A549 (cell line): ENCODE measurements around the gene TRIM8. TPM values are rescaled to one million over a fixed set of nuclear protein-coding genes. Genes with fewer than 3 reads are reported as not detected.

Experiments used
- ATAC-seq, 2 experiments: fragments of 200-7000 bp in 1 of 2; fragments of >200 bp in 1 of 2; cut with Nextera tagmentation in 1 of 2; cut with Tn5 transposase in 1 of 2; 3 replicates each; pipeline versions ENCODE4 v1.8.0 to v1.9.1; 2018 to 2020; ENCODE audit warnings: mild to moderate bottlenecking in 1 of 2, moderate library complexity in 1 of 2
- CTCF ChIA-PET: fragments of 300-600 bp; sonication (Branson Sonifier 250); formaldehyde crosslinking; extraction: SDS; loops from one replicate; lab custom pipeline; 2021; ENCODE audit warnings: antibody characterized with exemption, inconsistent platforms; lab: Yijun Ruan, JAX
- POLR2A ChIA-PET: fragments of 350-600 bp; formaldehyde crosslinking; extraction: SDS; loops from one replicate; lab custom pipeline; 2021; ENCODE audit warnings: antibody characterized with exemption, inconsistent platforms; lab: Yijun Ruan, JAX
- DNase-seq, 2 experiments: peaks; one replicate each; pipeline versions ENCODE4 v3.0.0 to v3.0.0-alpha.2; 2011 to 2016; ENCODE audit warnings: low read depth in 1 of 2, low spot score in 1 of 2
- FAIRE-seq: peaks from 2 replicates; lab custom pipeline; 2011; peaks lifted over from hg19 to GRCh38; lab: Jason Lieb, UNC
- H3K27ac ChIP-seq, 2 experiments: fragments of >200 bp; sonication (Bioruptor Twin); formaldehyde crosslinking; 3 replicates each; pipeline ENCODE4 v1.5.1; 2016 to 2017
- H3K4me1 ChIP-seq: fragments of >200 bp; sonication (Bioruptor Twin); formaldehyde crosslinking; 3 replicates; pipeline ENCODE4 v1.6.1; 2016
- H3K4me2 ChIP-seq: fragments of >200 bp; sonication (Bioruptor Twin); formaldehyde crosslinking; 3 replicates; pipeline ENCODE4 v1.6.1; 2016
- H3K4me3 ChIP-seq: fragments of >200 bp; sonication (Bioruptor Twin); formaldehyde crosslinking; 3 replicates; pipeline ENCODE4 v1.5.1; 2016
- H3K9me3 ChIP-seq: fragments of >200 bp; sonication (Bioruptor Twin); formaldehyde crosslinking; 3 replicates; pipeline ENCODE4 v1.6.1; 2016
- BHLHE40 ChIP-seq: IDR thresholded peaks from 2 replicates; pipeline ENCODE4 v1.6.1; 2012; ENCODE audit warnings: low read depth, low read length, inconsistent platforms
- ESRRA ChIP-seq: fragments of 150-350 bp; IDR thresholded peaks from 2 replicates; pipeline ENCODE4 v1.6.1; 2014; ENCODE audit warnings: mild to moderate bottlenecking, low read length, borderline replicate concordance
- FOSL2 ChIP-seq, 2 experiments: fragments of 450-650 bp in 1 of 2; fragments of >200 bp in 1 of 2; sonication (Bioruptor Twin) in 1 of 2; formaldehyde crosslinking; IDR thresholded peaks; 2 replicates each; pipeline versions ENCODE4 v1.5.0 to v1.6.1; 2016 to 2020; ENCODE audit warnings: mild to moderate bottlenecking in 1 of 2, moderate library complexity in 1 of 2
- FOXS1 ChIP-seq: fragments of 250-450 bp; sonication (Bioruptor Pico); IDR thresholded peaks from 2 replicates; pipeline ENCODE4 v1.5.0; 2020; ENCODE audit warnings: mild to moderate bottlenecking, moderate library complexity
- GATA3 ChIP-seq: IDR thresholded peaks from 2 replicates; pipeline ENCODE4 v1.6.1; 2012; ENCODE audit warnings: borderline replicate concordance
- KDM1A ChIP-seq: fragments of 200-600 bp; sonication (generic); IDR thresholded peaks from 2 replicates; pipeline ENCODE4 v1.6.1; 2016; ENCODE audit warnings: low read depth, mild to moderate bottlenecking
- MAZ ChIP-seq: fragments of 150-350 bp; IDR thresholded peaks from 2 replicates; pipeline ENCODE4 v1.6.1; 2014; ENCODE audit warnings: antibody characterized with exemption, low read depth, low read length, borderline replicate concordance
- POLR2A ChIP-seq: IDR thresholded peaks from 2 replicates; pipeline ENCODE4 v1.6.1; 2012; ENCODE audit warnings: mild to moderate bottlenecking, low read length
- RAD21 ChIP-seq, 2 experiments: fragments of >200 bp in 1 of 2; sonication (Bioruptor Twin) in 1 of 2; formaldehyde crosslinking in 1 of 2; IDR thresholded peaks in 1 of 2; conservative IDR thresholded peaks in 1 of 2; 2 replicates in 1 of 2; 3 replicates in 1 of 2; pipeline ENCODE4 v1.6.1; 2012 to 2018; ENCODE audit warnings: inconsistent platforms in 1 of 2
- RCOR1 ChIP-seq: fragments of 150-350 bp; IDR thresholded peaks from 2 replicates; pipeline ENCODE4 v1.6.1; 2014; ENCODE audit warnings: antibody characterized with exemption, low read length, low read depth
- SREBF2 ChIP-seq: fragments of 450-650 bp; IDR thresholded peaks from 2 replicates; pipeline ENCODE4 v1.6.1; 2014; ENCODE audit warnings: mild to moderate bottlenecking, moderate library complexity
- ZFP36 ChIP-seq: fragments of 450-650 bp; IDR thresholded peaks from 2 replicates; pipeline ENCODE4 v1.6.1; 2014; ENCODE audit warnings: borderline replicate concordance; ENCODE audit not compliant: partially characterized antibody
- ZSCAN20 ChIP-seq: fragments of 250-450 bp; sonication (Bioruptor Pico); IDR thresholded peaks from 2 replicates; pipeline ENCODE4 v1.8.0; 2022; ENCODE audit warnings: mild to moderate bottlenecking, moderate library complexity
- WGBS: methylation state at CpG from one replicate; pipeline ENCODE4 v1.1.6; 2017; ENCODE audit errors: missing lambda C conversion rate; 5-methylcytosine and 5-hydroxymethylcytosine counted together
- polyA plus RNA-seq, 4 experiments: library from polyadenylated mRNA; depleted of rRNA in 3 of 4; stranded (reverse); fragments of >200 nt; fragmentation: RNase III in 1 of 4; extraction: RNeasy Plus Mini Kit Qiagen cat#74134 plus additional on column Dnase treatment in 1 of 4; gene quantifications; 2 replicates in 3 of 4; 3 replicates in 1 of 4; pipeline ENCODE4 v1.2.3, GENCODE V29; 2011 to 2017
- TF ChIP-seq, protein P1 (sequence below): IDR thresholded peaks from 2 replicates; pipeline ENCODE4 v1.6.1; 2012; ENCODE audit warnings: low read depth, borderline replicate concordance
- TF ChIP-seq, protein P2 (sequence below): fragments of >200 bp; sonication (Bioruptor Twin); formaldehyde crosslinking; IDR thresholded peaks from 3 replicates; pipeline ENCODE4 v1.5.1; 2016
- TF ChIP-seq, protein P3 (sequence below): fragments of 250-450 bp; sonication (Bioruptor Pico); IDR thresholded peaks from 2 replicates; pipeline ENCODE4 v1.5.0; 2021; ENCODE audit warnings: mild to moderate bottlenecking, moderate library complexity, borderline replicate concordance
- TF ChIP-seq, protein P4 (sequence below): fragments of >200 bp; sonication (Bioruptor Twin); formaldehyde crosslinking; IDR thresholded peaks from 2 replicates; pipeline ENCODE4 v1.6.1; 2016

The TRIM8 gene
- polyA plus RNA-seq, 2 of the 4 experiments (the other 2 are of a cell fraction), result 22.8 to 32.5 TPM

DNA sequence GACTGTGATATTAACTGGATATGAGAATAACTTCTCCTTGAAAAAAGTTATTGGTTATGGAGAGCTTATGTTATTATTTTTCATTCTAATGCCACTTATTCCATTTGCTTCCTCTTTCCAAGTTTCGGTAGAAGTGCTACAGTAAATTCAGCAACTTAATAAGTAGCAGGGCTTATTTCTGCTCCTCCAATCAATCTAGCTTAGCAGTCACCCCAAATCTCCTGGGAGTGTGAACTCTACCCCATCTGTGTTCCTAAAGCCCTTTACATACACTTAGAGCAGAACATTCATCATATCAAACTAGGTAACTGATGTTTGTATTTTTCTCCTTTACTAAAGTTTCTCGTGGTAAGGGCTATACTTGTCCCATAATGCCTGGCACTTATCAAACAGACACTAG is 61.3 kb downstream of the TRIM8 start:
- Histone ChIP-seq H3K27ac (peak overlapping the region in 1 of 2 experiments; percentile 52; a peak in 2 of 6 replicates), H3K4me2 (peak overlapping the region; percentile 43), H3K4me3 (no peak overlapping the region), H3K4me1 (peaks cover 27% of the 10 kb centered on the region), H3K9me3 (no peaks in the 10 kb centered on the region)
- TF ChIP-seq FOSL2 (IDR thresholded peaks at IDR 0.05), result no peak
- no peak for TF ChIP-seq FOSL2 (CRISPR knock-in tag; IDR thresholded peaks at IDR 0.05)
- TF ChIP-seq BHLHE40, result no peak
- TF ChIP-seq, protein P1, sequence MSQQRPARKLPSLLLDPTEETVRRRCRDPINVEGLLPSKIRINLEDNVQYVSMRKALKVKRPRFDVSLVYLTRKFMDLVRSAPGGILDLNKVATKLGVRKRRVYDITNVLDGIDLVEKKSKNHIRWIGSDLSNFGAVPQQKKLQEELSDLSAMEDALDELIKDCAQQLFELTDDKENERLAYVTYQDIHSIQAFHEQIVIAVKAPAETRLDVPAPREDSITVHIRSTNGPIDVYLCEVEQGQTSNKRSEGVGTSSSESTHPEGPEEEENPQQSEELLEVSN, result no peak
- TF ChIP-seq POLR2A, result no peak
- TF ChIP-seq, protein P2, sequence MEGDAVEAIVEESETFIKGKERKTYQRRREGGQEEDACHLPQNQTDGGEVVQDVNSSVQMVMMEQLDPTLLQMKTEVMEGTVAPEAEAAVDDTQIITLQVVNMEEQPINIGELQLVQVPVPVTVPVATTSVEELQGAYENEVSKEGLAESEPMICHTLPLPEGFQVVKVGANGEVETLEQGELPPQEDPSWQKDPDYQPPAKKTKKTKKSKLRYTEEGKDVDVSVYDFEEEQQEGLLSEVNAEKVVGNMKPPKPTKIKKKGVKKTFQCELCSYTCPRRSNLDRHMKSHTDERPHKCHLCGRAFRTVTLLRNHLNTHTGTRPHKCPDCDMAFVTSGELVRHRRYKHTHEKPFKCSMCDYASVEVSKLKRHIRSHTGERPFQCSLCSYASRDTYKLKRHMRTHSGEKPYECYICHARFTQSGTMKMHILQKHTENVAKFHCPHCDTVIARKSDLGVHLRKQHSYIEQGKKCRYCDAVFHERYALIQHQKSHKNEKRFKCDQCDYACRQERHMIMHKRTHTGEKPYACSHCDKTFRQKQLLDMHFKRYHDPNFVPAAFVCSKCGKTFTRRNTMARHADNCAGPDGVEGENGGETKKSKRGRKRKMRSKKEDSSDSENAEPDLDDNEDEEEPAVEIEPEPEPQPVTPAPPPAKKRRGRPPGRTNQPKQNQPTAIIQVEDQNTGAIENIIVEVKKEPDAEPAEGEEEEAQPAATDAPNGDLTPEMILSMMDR, result no peak
- no peak for TF ChIP-seq ESRRA
- TF ChIP-seq RCOR1, result no peak
- TF ChIP-seq, protein P3, sequence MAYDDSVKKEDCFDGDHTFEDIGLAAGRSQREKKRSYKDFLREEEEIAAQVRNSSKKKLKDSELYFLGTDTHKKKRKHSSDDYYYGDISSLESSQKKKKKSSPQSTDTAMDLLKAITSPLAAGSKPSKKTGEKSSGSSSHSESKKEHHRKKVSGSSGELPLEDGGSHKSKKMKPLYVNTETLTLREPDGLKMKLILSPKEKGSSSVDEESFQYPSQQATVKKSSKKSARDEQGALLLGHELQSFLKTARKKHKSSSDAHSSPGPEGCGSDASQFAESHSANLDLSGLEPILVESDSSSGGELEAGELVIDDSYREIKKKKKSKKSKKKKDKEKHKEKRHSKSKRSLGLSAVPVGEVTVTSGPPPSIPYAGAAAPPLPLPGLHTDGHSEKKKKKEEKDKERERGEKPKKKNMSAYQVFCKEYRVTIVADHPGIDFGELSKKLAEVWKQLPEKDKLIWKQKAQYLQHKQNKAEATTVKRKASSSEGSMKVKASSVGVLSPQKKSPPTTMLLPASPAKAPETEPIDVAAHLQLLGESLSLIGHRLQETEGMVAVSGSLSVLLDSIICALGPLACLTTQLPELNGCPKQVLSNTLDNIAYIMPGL, result no peak
- no peak for TF ChIP-seq ZFP36
- TF ChIP-seq RAD21 (conservative IDR thresholded peaks at IDR 0.05 in 1 of 2, IDR thresholded peaks at IDR 0.05 in 1 of 2), result no peak
- no peak for TF ChIP-seq FOXS1
- no peak for TF ChIP-seq SREBF2
- no peak for TF ChIP-seq MAZ
- TF ChIP-seq ZSCAN20, result no peak
- TF ChIP-seq KDM1A, result no peak
- TF ChIP-seq GATA3, result no peak
- TF ChIP-seq, protein P4, sequence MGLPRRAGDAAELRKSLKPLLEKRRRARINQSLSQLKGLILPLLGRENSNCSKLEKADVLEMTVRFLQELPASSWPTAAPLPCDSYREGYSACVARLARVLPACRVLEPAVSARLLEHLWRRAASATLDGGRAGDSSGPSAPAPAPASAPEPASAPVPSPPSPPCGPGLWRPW, result no peak
- FAIRE-seq (no peak), DNase-seq (no peak), ATAC-seq (no peak)
- ChIA-PET CTCF (interaction anchor here (0.8 to 2.0 kb wide), 5 partner anchors 8 to 61 kb away, joined by 3 to 9 read pairs (median 3); partner anchors contain the start of genes ARL3, SFXN2 and TRIM8), POLR2A (interaction anchor here (0.9 kb wide), 1 partner anchor 9 kb away, joined by 4 read pairs; the partner anchor contains the start of genes ARL3 and SFXN2)
- 74% methylated on average over 2 of the region's 2 CpGs for WGBS

Other genes starting within 250 kb of the TRIM8 start
- gene NFKB2, start 248.8 kb upstream of the TRIM8 start, polyA plus RNA-seq (2011; rRNA removed), result 20.5 and 27.6 TPM in 2 replicates
- 35.7 to 63.6 TPM (median 36.6 TPM) in 3 replicates for gene NFKB2, start 248.8 kb upstream of the TRIM8 start, polyA plus RNA-seq (2017; fragmentation: RNase III; extraction: RNeasy Plus Mini Kit Qiagen cat#74134 plus additional on column Dnase treatment)
- 0.14 and 0.19 TPM in 2 replicates for gene PSD, start 225.7 kb upstream of the TRIM8 start, polyA plus RNA-seq (2011; rRNA removed)
- 0.42 to 0.75 TPM (median 0.70 TPM) in 3 replicates for gene PSD, start 225.7 kb upstream of the TRIM8 start, polyA plus RNA-seq (2017; fragmentation: RNase III; extraction: RNeasy Plus Mini Kit Qiagen cat#74134 plus additional on column Dnase treatment)
- gene FBXL15, start 223.6 kb upstream of the TRIM8 start, polyA plus RNA-seq (2011; rRNA removed), result 3.7 and 4.8 TPM in 2 replicates
- gene FBXL15, start 223.6 kb upstream of the TRIM8 start, polyA plus RNA-seq (2017; fragmentation: RNase III; extraction: RNeasy Plus Mini Kit Qiagen cat#74134 plus additional on column Dnase treatment), result 8.7 to 10.4 TPM (median 9.4 TPM) in 3 replicates
- gene CUEDC2, start 211.9 kb upstream of the TRIM8 start, polyA plus RNA-seq (2011; rRNA removed), result 42.5 and 43.7 TPM in 2 replicates
- 52.1 to 69.3 TPM (median 67.4 TPM) in 3 replicates for gene CUEDC2, start 211.9 kb upstream of the TRIM8 start, polyA plus RNA-seq (2017; fragmentation: RNase III; extraction: RNeasy Plus Mini Kit Qiagen cat#74134 plus additional on column Dnase treatment)
- gene C10orf95, start 192.9 kb upstream of the TRIM8 start, polyA plus RNA-seq (2011; rRNA removed), result 0.09 and 0.12 TPM in 2 replicates
- 0.07 to 0.13 TPM (median 0.07 TPM) in 3 replicates for gene C10orf95, start 192.9 kb upstream of the TRIM8 start, polyA plus RNA-seq (2017; fragmentation: RNase III; extraction: RNeasy Plus Mini Kit Qiagen cat#74134 plus additional on column Dnase treatment)
- gene ACTR1A, start 141.8 kb upstream of the TRIM8 start, polyA plus RNA-seq (2011; rRNA removed), result 114 and 135 TPM in 2 replicates
- gene ACTR1A, start 141.8 kb upstream of the TRIM8 start, polyA plus RNA-seq (2017; fragmentation: RNase III; extraction: RNeasy Plus Mini Kit Qiagen cat#74134 plus additional on column Dnase treatment), result 81.3 to 86.1 TPM (median 85.8 TPM) in 3 replicates
- gene SUFU, start 140.5 kb upstream of the TRIM8 start, polyA plus RNA-seq (2011; rRNA removed), result 3.7 and 4.5 TPM in 2 replicates
- gene SUFU, start 140.5 kb upstream of the TRIM8 start, polyA plus RNA-seq (2017; fragmentation: RNase III; extraction: RNeasy Plus Mini Kit Qiagen cat#74134 plus additional on column Dnase treatment), result 4.6 to 5.5 TPM (median 5.4 TPM) in 3 replicates
- gene ARL3, start 69.9 kb downstream of the TRIM8 start, polyA plus RNA-seq (2011; rRNA removed), result 18.2 and 20.2 TPM in 2 replicates
- gene ARL3, start 69.9 kb downstream of the TRIM8 start, polyA plus RNA-seq (2017; fragmentation: RNase III; extraction: RNeasy Plus Mini Kit Qiagen cat#74134 plus additional on column Dnase treatment), result 20.7 to 22.7 TPM (median 21.3 TPM) in 3 replicates
- gene SFXN2, start 70.2 kb downstream of the TRIM8 start, polyA plus RNA-seq (2011; rRNA removed), result 4.7 and 5.6 TPM in 2 replicates
- gene SFXN2, start 70.2 kb downstream of the TRIM8 start, polyA plus RNA-seq (2017; fragmentation: RNase III; extraction: RNeasy Plus Mini Kit Qiagen cat#74134 plus additional on column Dnase treatment), result 7.4 to 8.5 TPM (median 7.9 TPM) in 3 replicates
- gene WBP1L, start 99.5 kb downstream of the TRIM8 start, polyA plus RNA-seq (2011; rRNA removed), result 23.5 and 25.1 TPM in 2 replicates
- 17.4 to 20.7 TPM (median 19.8 TPM) in 3 replicates for gene WBP1L, start 99.5 kb downstream of the TRIM8 start, polyA plus RNA-seq (2017; fragmentation: RNase III; extraction: RNeasy Plus Mini Kit Qiagen cat#74134 plus additional on column Dnase treatment)
- not detected in 2 replicates for gene CYP17A1, start 192.9 kb downstream of the TRIM8 start, polyA plus RNA-seq (2011; rRNA removed)
- not detected in 3 replicates for gene CYP17A1, start 192.9 kb downstream of the TRIM8 start, polyA plus RNA-seq (2017; fragmentation: RNase III; extraction: RNeasy Plus Mini Kit Qiagen cat#74134 plus additional on column Dnase treatment)
- gene BORCS7, start 209.8 kb downstream of the TRIM8 start, polyA plus RNA-seq (2011; rRNA removed), result 43.9 and 68.1 TPM in 2 replicates
- gene BORCS7, start 209.8 kb downstream of the TRIM8 start, polyA plus RNA-seq (2017; fragmentation: RNase III; extraction: RNeasy Plus Mini Kit Qiagen cat#74134 plus additional on column Dnase treatment), result 31.3 to 36.9 TPM (median 36.6 TPM) in 3 replicates
- gene AS3MT, start 225.0 kb downstream of the TRIM8 start, polyA plus RNA-seq (2011; rRNA removed), result 8.6 and 10.8 TPM in 2 replicates
- 9.7 to 10.7 TPM (median 10.7 TPM) in 3 replicates for gene AS3MT, start 225.0 kb downstream of the TRIM8 start, polyA plus RNA-seq (2017; fragmentation: RNase III; extraction: RNeasy Plus Mini Kit Qiagen cat#74134 plus additional on column Dnase treatment)